Neural progenitor cell (in vitro differentiated cells): ENCODE results near the gene COL21A1.

ENCODE experiments used
- CTCF ChIP-seq: fragments of 200-600 bp; sonication (generic); IDR thresholded peaks from 2 replicates; pipeline ENCODE4 v1.5.1; 2017; ENCODE audit warnings: antibody characterized with exemption, mild to moderate bottlenecking
- EZH2 ChIP-seq: fragments of 200-600 bp; sonication (generic); IDR thresholded peaks from 2 replicates; pipeline ENCODE4 v1.6.1; 2017; ENCODE audit warnings: antibody characterized with exemption, mild to moderate bottlenecking, moderate library complexity

GRCh38 chr6:56220078-56220477 lies 27.3 kb downstream of the COL21A1 start:
- TF ChIP-seq CTCF (no peak), EZH2 (no peak)
